Endothelial cell of umbilical vein (primary cell): Measurements from ENCODE around the gene LYPD5. TPM values are rescaled to one million over a fixed set of nuclear protein-coding genes. Genes with fewer than 3 reads are reported as not detected.
A peak's percentile ranks its signal among the peaks of the same experiment; 100 is the strongest.

ENCODE experiments used
- BruUV-seq: library from RNA; stranded (reverse); fragments of 400-500 nt; replicated peaks from 2 replicates; lab custom pipeline; 2021; lab: Mats Ljungman, UMichigan
- CTCF ChIA-PET: fragments of 300-600, 350-600 bp; sonication (Branson Sonifier 250); formaldehyde crosslinking; loops from one replicate; lab custom pipeline; 2021; ENCODE audit warnings: antibody characterized with exemption, inconsistent platforms; lab: Charles Lee
- POLR2A ChIA-PET: fragments of 300-600, 350-600 bp; sonication (Branson Sonifier 250); formaldehyde crosslinking; loops from one replicate; lab custom pipeline; 2021; ENCODE audit warnings: antibody characterized with exemption, inconsistent platforms; lab: Charles Lee
- DNase-seq: peaks from one replicate; pipeline ENCODE4 v3.0.0-alpha.2; 2011; ENCODE audit warnings: low read depth, low spot score
- FAIRE-seq: peaks from 2 replicates; lab custom pipeline; 2011; peaks lifted over from hg19 to GRCh38; lab: Jason Lieb, UNC
- H2AFZ ChIP-seq: 2 replicates; pipeline ENCODE4 v1.6.0; 2012; ENCODE audit warnings: low read depth, low read length, control low read depth, inconsistent platforms
- H3K27ac ChIP-seq: 2 replicates; pipeline ENCODE4 v1.5.1; 2011; ENCODE audit warnings: low read depth, mild to moderate bottlenecking, control low read depth, low read length, moderate library complexity; ENCODE audit not compliant: insufficient read depth
- H3K27me3 ChIP-seq, 2 experiments: 2 replicates each; pipeline versions ENCODE4 v1.6.0 to v1.6.1; 2011; ENCODE audit warnings: low read length in 2 of 2, mixed read lengths in 1 of 2; ENCODE audit not compliant: control insufficient read depth in 2 of 2, insufficient read depth in 2 of 2
- H3K36me3 ChIP-seq, 2 experiments: 2 replicates in 1 of 2; 3 replicates in 1 of 2; pipeline ENCODE4 v1.5.1; 2011; ENCODE audit warnings: low read length in 2 of 2, mild to moderate bottlenecking in 1 of 2, moderate library complexity in 1 of 2; ENCODE audit not compliant: control insufficient read depth in 2 of 2, insufficient read depth in 2 of 2; ENCODE audit errors: extremely low read depth in 1 of 2
- H3K4me1 ChIP-seq: 3 replicates; pipeline ENCODE4 v1.5.1; 2011; ENCODE audit warnings: mild to moderate bottlenecking, low read length; ENCODE audit not compliant: control insufficient read depth, insufficient read depth; ENCODE audit errors: extremely low read depth
- H3K4me2 ChIP-seq: 2 replicates; pipeline ENCODE4 v1.6.1; 2011; ENCODE audit warnings: low read length, control low read depth, mixed read lengths; ENCODE audit not compliant: insufficient read depth
- H3K4me3 ChIP-seq, 3 experiments: fragments of 200-600 bp in 1 of 3; sonication (generic), shearing (Covaris generic) in 1 of 3; replicated peaks in 1 of 3; 2 replicates each; pipeline ENCODE4 v1.5.1; 2011 to 2016; ENCODE audit warnings: control low read depth in 3 of 3, low read length in 3 of 3, mild to moderate bottlenecking in 2 of 3, inconsistent platforms in 1 of 3, low read depth in 1 of 3, moderate library complexity in 1 of 3; ENCODE audit not compliant: insufficient read depth in 1 of 3
- H3K79me2 ChIP-seq: 2 replicates; pipeline ENCODE4 v1.6.0; 2012; ENCODE audit warnings: low read length, inconsistent platforms; ENCODE audit not compliant: control insufficient read depth, insufficient read depth
- H3K9ac ChIP-seq: replicated peaks from 2 replicates; pipeline ENCODE3; 2011; ENCODE audit warnings: low read length, control low read depth; ENCODE audit not compliant: insufficient read depth; ENCODE audit errors: extremely low read depth
- H3K9me1 ChIP-seq: replicated peaks from 3 replicates; pipeline ENCODE4 v1.6.0; 2011; ENCODE audit warnings: mild to moderate bottlenecking, low read length; ENCODE audit not compliant: control insufficient read depth, insufficient read depth; ENCODE audit errors: extremely low read depth
- H3K9me3 ChIP-seq: replicated peaks from 2 replicates; pipeline ENCODE4 v1.5.1; 2012; ENCODE audit warnings: low read length, inconsistent platforms; ENCODE audit not compliant: control insufficient read depth, insufficient read depth
- H4K20me1 ChIP-seq: replicated peaks from 2 replicates; pipeline ENCODE3; 2011; ENCODE audit warnings: mild to moderate bottlenecking, low read length; ENCODE audit not compliant: control insufficient read depth, insufficient read depth; ENCODE audit errors: extremely low read depth
- EZH2 ChIP-seq: IDR thresholded peaks from 2 replicates; pipeline ENCODE4 v1.6.1; 2012; ENCODE audit warnings: borderline replicate concordance, low read depth, mild to moderate bottlenecking, moderate library complexity, low read length, inconsistent platforms; ENCODE audit not compliant: severe bottlenecking
- FOS ChIP-seq: IDR thresholded peaks from 2 replicates; pipeline ENCODE4 v1.6.1; 2011; ENCODE audit warnings: mild to moderate bottlenecking, low read length, moderate library complexity, borderline replicate concordance; ENCODE audit not compliant: insufficient read depth
- GATA2 ChIP-seq: IDR thresholded peaks from 2 replicates; pipeline ENCODE4 v1.7.0; 2011; ENCODE audit warnings: low read depth, mild to moderate bottlenecking, moderate library complexity, mixed read lengths, low read length; ENCODE audit not compliant: insufficient read length, insufficient read depth
- JUN ChIP-seq: IDR thresholded peaks from 2 replicates; pipeline ENCODE4 v1.6.1; 2011; ENCODE audit warnings: borderline replicate concordance, low read depth; ENCODE audit not compliant: insufficient read length, insufficient read depth
- MYC ChIP-seq: IDR thresholded peaks from one replicate; pipeline ENCODE4 v1.6.1; 2011; ENCODE audit warnings: mild to moderate bottlenecking, low read depth, low read length
- POLR2A ChIP-seq: IDR thresholded peaks from 2 replicates; pipeline ENCODE4 v1.6.1; 2012; ENCODE audit warnings: low read depth, mild to moderate bottlenecking, control low read depth, low read length
- POLR2AphosphoS5 ChIP-seq: IDR thresholded peaks from 2 replicates; pipeline ENCODE4 v1.6.1; 2012; ENCODE audit warnings: low read depth, mild to moderate bottlenecking, control low read depth, low read length, moderate library complexity; ENCODE audit not compliant: insufficient read depth
- dilution Hi-C: fragments of 300-500 bp; cut with MboI; formaldehyde crosslinking; loops from one replicate; pipeline ENCODE4 v1.15.0; 2019; ENCODE audit warnings: low sequenced_read_pairs; ENCODE audit not compliant: extremely low pct_ligation_motif_present
- intact Hi-C: fragments of 100-400 bp; cut with micrococcal nuclease; formaldehyde crosslinking; loops from one replicate; pipeline ENCODE4 v1.10.0; 2022
- polyA plus RNA-seq, 4 experiments: library from polyadenylated mRNA; depleted of rRNA in 3 of 4; stranded (reverse) in 3 of 4; unstranded in 1 of 4; fragments of >200 nt; gene quantifications; 2 replicates each; pipeline versions ENCODE4 v1.2.1 to v1.2.3, GENCODE V29; 2011 to 2012; ENCODE audit warnings: missing spikeins in 1 of 4
- total RNA-seq: library from RNA; stranded (reverse); gene quantifications from 2 replicates; pipeline ENCODE4 v1.2.3, GENCODE V29; 2021
- TF ChIP-seq, protein P1 (sequence below), 2 donors: IDR thresholded peaks; 1 replicate in 1 of 2; 2 replicates in 1 of 2; pipeline ENCODE4 v1.5.1; 2011; ENCODE audit warnings: low read length in 2 of 2, mild to moderate bottlenecking in 2 of 2, moderate library complexity in 2 of 2, control low read depth in 1 of 2, inconsistent platforms in 1 of 2, low read depth in 1 of 2; ENCODE audit not compliant: insufficient read depth in 1 of 2; ENCODE audit errors: extremely low read depth in 1 of 2
- TF ChIP-seq, protein P2 (sequence below): IDR thresholded peaks from 2 replicates; pipeline ENCODE4 v1.6.1; 2011; ENCODE audit not compliant: insufficient read depth, insufficient read length

Gene LYPD5
- total and polyA plus RNA-seq, 2 donors (not counting 3 experiments of a cell fraction or from before 2014, with no cell fraction given) = 0.28 TPM; not detected in 1

DNA sequence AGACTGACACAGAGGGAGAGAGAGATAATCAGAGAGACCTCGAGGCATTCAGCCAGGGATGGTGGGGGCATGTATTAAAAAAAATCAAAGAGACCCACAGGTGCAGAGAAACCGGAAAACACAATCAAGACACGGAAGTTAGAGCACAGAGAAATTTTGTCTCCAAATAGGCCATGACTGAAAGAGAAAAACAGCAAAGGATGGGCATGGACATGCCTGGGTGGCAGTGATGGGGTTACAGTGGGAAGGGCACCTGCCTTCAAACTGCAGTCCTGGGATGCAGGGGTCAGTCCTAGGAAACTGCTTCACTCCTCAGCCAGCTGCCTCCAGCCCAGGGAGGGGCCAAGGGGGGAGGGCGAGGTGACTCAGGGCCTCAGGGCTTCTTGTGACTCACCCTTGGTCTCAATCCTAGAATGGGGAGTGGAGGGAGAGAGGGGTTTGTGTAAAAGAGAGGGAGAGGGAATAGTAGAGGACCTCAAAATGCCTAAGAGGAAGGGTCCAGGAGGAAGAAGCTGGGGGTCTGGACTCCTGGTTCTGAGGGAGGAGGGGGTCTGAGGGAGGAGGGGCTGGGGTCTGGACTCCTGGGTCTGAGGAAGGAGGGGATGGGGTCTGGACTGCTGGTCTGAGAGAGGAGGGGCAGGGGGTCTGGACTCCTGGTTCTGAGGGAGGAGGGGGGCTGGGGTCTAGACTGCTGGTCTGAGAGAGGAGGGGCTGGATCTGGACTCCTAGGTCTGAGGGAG, 17.8 kb downstream of the LYPD5 start:
- dilution Hi-C loops (no loop called here), intact Hi-C loops (no loop called here)
- Histone ChIP-seq H3K9me3 (no peaks in the 10 kb centered on the region), H3K9me1 (no peaks in the 10 kb centered on the region), H3K79me2 (no peaks in the 10 kb centered on the region), H3K36me3 (no peaks in the 10 kb centered on the region), H3K27ac (no peak overlapping the region), H3K9ac (no peak overlapping the region), H2AFZ (no peak overlapping the region), H4K20me1 (no peaks in the 10 kb centered on the region), H3K27me3 (no peaks in the 10 kb centered on the region), H3K4me3 (no peak overlapping the region), H3K4me1 (peaks cover 12% of the 10 kb centered on the region), H3K4me2 (no peak overlapping the region)
- FAIRE-seq (peak; percentile 87), DNase-seq (peak; percentile 62)
- ChIA-PET CTCF (interaction anchor here (0.6 to 2.3 kb wide), 20 partner anchors 9 to 229 kb away, joined by 3 to 113 read pairs (median 5); partner anchors contain the start of gene SMG9), POLR2A (no interaction called here)
- no TSS peak for BruUV-seq
- no peak for TF ChIP-seq MYC
- no peak for TF ChIP-seq GATA2
- no peak for TF ChIP-seq POLR2A
- TF ChIP-seq, protein P1, sequence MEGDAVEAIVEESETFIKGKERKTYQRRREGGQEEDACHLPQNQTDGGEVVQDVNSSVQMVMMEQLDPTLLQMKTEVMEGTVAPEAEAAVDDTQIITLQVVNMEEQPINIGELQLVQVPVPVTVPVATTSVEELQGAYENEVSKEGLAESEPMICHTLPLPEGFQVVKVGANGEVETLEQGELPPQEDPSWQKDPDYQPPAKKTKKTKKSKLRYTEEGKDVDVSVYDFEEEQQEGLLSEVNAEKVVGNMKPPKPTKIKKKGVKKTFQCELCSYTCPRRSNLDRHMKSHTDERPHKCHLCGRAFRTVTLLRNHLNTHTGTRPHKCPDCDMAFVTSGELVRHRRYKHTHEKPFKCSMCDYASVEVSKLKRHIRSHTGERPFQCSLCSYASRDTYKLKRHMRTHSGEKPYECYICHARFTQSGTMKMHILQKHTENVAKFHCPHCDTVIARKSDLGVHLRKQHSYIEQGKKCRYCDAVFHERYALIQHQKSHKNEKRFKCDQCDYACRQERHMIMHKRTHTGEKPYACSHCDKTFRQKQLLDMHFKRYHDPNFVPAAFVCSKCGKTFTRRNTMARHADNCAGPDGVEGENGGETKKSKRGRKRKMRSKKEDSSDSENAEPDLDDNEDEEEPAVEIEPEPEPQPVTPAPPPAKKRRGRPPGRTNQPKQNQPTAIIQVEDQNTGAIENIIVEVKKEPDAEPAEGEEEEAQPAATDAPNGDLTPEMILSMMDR (IDR thresholded peaks at IDR 0.05; ENCODE audit: extremely low read depth in 1 of 2, insufficient read depth in 1 of 2, low read depth in 1 of 2, low read length in 2 of 2) = no peak
- peak; percentile 59 for TF ChIP-seq JUN
- TF ChIP-seq EZH2 = no peak
- TF ChIP-seq POLR2AphosphoS5 = peak; percentile 48
- TF ChIP-seq FOS = peak; percentile 97
- TF ChIP-seq, protein P2, sequence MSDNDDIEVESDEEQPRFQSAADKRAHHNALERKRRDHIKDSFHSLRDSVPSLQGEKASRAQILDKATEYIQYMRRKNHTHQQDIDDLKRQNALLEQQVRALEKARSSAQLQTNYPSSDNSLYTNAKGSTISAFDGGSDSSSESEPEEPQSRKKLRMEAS = no peak
